ENCODE data around the gene COL2A1.

Gene COL2A1

GRCh38 chr12:48045061-48045846 lies 41.0 kb upstream of the COL2A1 start:
- DNase-seq (ENCODE audit: low read depth), result no peak
- TF ChIP-seq CTCF (conservative IDR thresholded peaks at IDR 0.05; ENCODE audit: low read length), result no peak
- H3K4me3 ChIP-seq (ENCODE audit: low read length), result no peak overlapping the region

- H3K4me3 ChIP-seq (ENCODE audit: low read length), result no peak overlapping the region
- no peak for TF ChIP-seq CTCF (conservative IDR thresholded peaks at IDR 0.05; ENCODE audit: low read length)
- no peak for DNase-seq (ENCODE audit: low read depth)
Observed at GRCh38 chr12:48044396-48044795, 40.1 kb upstream of the COL2A1 start.

GRCh38 chr12:48043771-48044170 lies 39.5 kb upstream of the COL2A1 start:
- TF ChIP-seq CTCF (conservative IDR thresholded peaks at IDR 0.05; ENCODE audit: low read length), result no peak
- DNase-seq (ENCODE audit: low read depth), result no peak
- H3K4me3 ChIP-seq (ENCODE audit: low read length), result no peak overlapping the region

- no peak for TF ChIP-seq CTCF (conservative IDR thresholded peaks at IDR 0.05; ENCODE audit: low read length)
- no peak for DNase-seq (ENCODE audit: low read depth)
- no peak overlapping the region for H3K4me3 ChIP-seq (ENCODE audit: low read length)
Observed at GRCh38 chr12:48041591-48042423, 37.5 kb upstream of the COL2A1 start.

GRCh38 chr12:48040354-48040753 lies 36.1 kb upstream of the COL2A1 start:
- no peak overlapping the region for H3K4me3 ChIP-seq (ENCODE audit: low read length)
- DNase-seq (ENCODE audit: low read depth), result no peak
- no peak for TF ChIP-seq CTCF (conservative IDR thresholded peaks at IDR 0.05; ENCODE audit: low read length)

- no peak for TF ChIP-seq CTCF (conservative IDR thresholded peaks at IDR 0.05; ENCODE audit: low read length)
- no peak overlapping the region for H3K4me3 ChIP-seq (ENCODE audit: low read length)
- no peak for DNase-seq (ENCODE audit: low read depth)
Observed at GRCh38 chr12:48039151-48039550, 34.9 kb upstream of the COL2A1 start.

Measured in AG10803 (cell line).